Measurements from ENCODE around the gene SRSF8. TPM values are rescaled to one million over a fixed set of nuclear protein-coding genes. Genes with fewer than 3 reads are reported as not detected.
"Not testable (repeated sequence)": the region's sequence is repeated elsewhere in the genome, so short reads cannot be mapped to it uniquely, and the experiment has no call there.

The SRSF8 gene
- total and polyA plus RNA-seq, 2 donors (not counting 3 experiments of a cell fraction or from before 2014, with no cell fraction given): 21.9 to 31.3 TPM

DNA sequence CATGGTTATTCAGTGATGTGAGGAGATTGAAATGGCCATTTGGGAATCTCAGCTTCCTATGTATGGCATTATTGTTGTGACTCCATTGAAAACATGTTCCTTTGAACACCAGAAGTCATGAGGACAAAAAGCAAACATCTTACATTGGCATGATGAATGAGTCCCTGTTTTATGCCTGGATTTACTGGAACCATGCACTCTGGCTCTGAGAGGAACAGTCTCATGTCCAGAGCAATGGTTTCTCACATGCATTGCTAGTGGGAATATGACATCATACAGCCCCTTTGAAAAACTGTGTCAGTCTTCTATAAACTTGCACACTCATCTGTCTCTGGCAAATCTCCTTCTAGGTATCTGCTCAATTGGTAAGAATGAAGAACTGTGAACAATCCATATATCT lies 20.9 kb upstream of the SRSF8 start:
- no peak overlapping the region for H3K4me2 ChIP-seq (ENCODE audit: insufficient read depth, low read length)
- FAIRE-seq (no peak), DNase-seq (ENCODE audit: low read depth, low spot score) (no peak)
- no peaks in the 10 kb centered on the region for H3K79me2 ChIP-seq (ENCODE audit: control insufficient read depth, insufficient read depth, low read length)
- no peaks in the 10 kb centered on the region for H3K9me3 ChIP-seq (replicated peaks; ENCODE audit: control insufficient read depth, insufficient read depth, low read length)
- ChIA-PET POLR2A (interaction anchor here (1.3 kb wide), 1 partner anchor 22 kb away, joined by 4 read pairs; no protein-coding TSS in a partner anchor), CTCF (interaction anchor here (1.2 kb wide), 1 partner anchor 12 kb away, joined by 3 read pairs; no protein-coding TSS in a partner anchor)
- dilution Hi-C loops (cut with MboI; ENCODE audit: extremely low pct_ligation_motif_present, low sequenced_read_pairs) (no loop called here), intact Hi-C loops (cut with micrococcal nuclease) (no loop called here)
- H3K36me3 ChIP-seq (ENCODE audit: control insufficient read depth in 2 of 2, extremely low read depth in 1 of 2, insufficient read depth in 2 of 2, low read length in 2 of 2): no peaks in the 10 kb centered on the region
- H3K9ac ChIP-seq (replicated peaks; ENCODE audit: extremely low read depth, insufficient read depth, low read length): no peak overlapping the region
- TF ChIP-seq JUN (IDR thresholded peaks at IDR 0.05; ENCODE audit: borderline replicate concordance, insufficient read depth, insufficient read length, low read depth) (no peak), GATA2 (IDR thresholded peaks at IDR 0.05; ENCODE audit: insufficient read depth, insufficient read length, low read depth, low read length) (no peak), EZH2 (IDR thresholded peaks at IDR 0.05; ENCODE audit: borderline replicate concordance, low read depth, low read length, severe bottlenecking) (no peak), POLR2AphosphoS5 (IDR thresholded peaks at IDR 0.05; ENCODE audit: insufficient read depth, low read depth, low read length) (no peak), POLR2A (IDR thresholded peaks at IDR 0.05; ENCODE audit: low read depth, low read length) (no peak), FOS (IDR thresholded peaks at IDR 0.05; ENCODE audit: borderline replicate concordance, insufficient read depth, low read length) (no peak), MYC (IDR thresholded peaks at IDR 0.05; ENCODE audit: low read depth, low read length) (no peak)
- TF ChIP-seq, protein P1, sequence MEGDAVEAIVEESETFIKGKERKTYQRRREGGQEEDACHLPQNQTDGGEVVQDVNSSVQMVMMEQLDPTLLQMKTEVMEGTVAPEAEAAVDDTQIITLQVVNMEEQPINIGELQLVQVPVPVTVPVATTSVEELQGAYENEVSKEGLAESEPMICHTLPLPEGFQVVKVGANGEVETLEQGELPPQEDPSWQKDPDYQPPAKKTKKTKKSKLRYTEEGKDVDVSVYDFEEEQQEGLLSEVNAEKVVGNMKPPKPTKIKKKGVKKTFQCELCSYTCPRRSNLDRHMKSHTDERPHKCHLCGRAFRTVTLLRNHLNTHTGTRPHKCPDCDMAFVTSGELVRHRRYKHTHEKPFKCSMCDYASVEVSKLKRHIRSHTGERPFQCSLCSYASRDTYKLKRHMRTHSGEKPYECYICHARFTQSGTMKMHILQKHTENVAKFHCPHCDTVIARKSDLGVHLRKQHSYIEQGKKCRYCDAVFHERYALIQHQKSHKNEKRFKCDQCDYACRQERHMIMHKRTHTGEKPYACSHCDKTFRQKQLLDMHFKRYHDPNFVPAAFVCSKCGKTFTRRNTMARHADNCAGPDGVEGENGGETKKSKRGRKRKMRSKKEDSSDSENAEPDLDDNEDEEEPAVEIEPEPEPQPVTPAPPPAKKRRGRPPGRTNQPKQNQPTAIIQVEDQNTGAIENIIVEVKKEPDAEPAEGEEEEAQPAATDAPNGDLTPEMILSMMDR (IDR thresholded peaks at IDR 0.05; ENCODE audit: extremely low read depth in 1 of 2, insufficient read depth in 1 of 2, low read depth in 1 of 2, low read length in 2 of 2): no peak
- TF ChIP-seq, protein P2, sequence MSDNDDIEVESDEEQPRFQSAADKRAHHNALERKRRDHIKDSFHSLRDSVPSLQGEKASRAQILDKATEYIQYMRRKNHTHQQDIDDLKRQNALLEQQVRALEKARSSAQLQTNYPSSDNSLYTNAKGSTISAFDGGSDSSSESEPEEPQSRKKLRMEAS (IDR thresholded peaks at IDR 0.05; ENCODE audit: insufficient read depth, insufficient read length): no peak
- no peak overlapping the region for H2AFZ ChIP-seq (ENCODE audit: low read depth, low read length)
- no peak overlapping the region for H3K27ac ChIP-seq (ENCODE audit: insufficient read depth, low read depth, low read length)
- H3K27me3 ChIP-seq (ENCODE audit: control insufficient read depth in 2 of 2, insufficient read depth in 2 of 2, low read length in 2 of 2): peaks cover 16 to 40% of the 10 kb centered on the region in 2 experiments
- no peaks in the 10 kb centered on the region for H3K4me1 ChIP-seq (ENCODE audit: control insufficient read depth, extremely low read depth, insufficient read depth, low read length)
- no peak overlapping the region for H3K4me3 ChIP-seq (replicated peaks in 1 of 3; ENCODE audit: insufficient read depth in 1 of 3, low read depth in 1 of 3, low read length in 3 of 3)
- BruUV-seq (replicated peaks): no TSS peak
- no peaks in the 10 kb centered on the region for H3K9me1 ChIP-seq (replicated peaks; ENCODE audit: control insufficient read depth, extremely low read depth, insufficient read depth, low read length)
- H4K20me1 ChIP-seq (replicated peaks; ENCODE audit: control insufficient read depth, extremely low read depth, insufficient read depth, low read length): no peaks in the 10 kb centered on the region

DNA sequence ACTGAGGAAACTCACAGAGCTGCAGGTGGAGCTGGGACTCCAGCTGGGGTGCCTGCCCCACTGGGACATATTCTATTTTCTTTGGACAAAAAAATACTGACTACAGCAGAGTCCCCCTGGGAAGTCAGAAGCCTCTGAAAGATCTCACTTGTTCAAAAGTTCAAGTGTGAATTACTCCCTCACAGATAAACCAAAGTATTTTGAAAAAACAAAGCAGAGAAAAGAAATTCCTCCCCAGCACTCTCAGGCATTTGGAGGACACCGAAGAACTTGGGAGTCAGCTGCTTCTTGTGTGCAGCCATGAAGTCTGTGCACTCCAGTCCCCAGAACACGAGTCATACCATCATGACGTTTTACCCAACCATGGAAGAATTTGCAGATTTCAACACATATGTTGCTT lies 17.6 kb upstream of the SRSF8 start, which contains the start of gene KDM4F:
Gene KDM4F (plus strand): TSS at position 301 of the 400 bp plus-strand sequence.
- H3K9ac ChIP-seq (replicated peaks; ENCODE audit: extremely low read depth, insufficient read depth, low read length); H3K4me1 ChIP-seq (ENCODE audit: control insufficient read depth, extremely low read depth, insufficient read depth, low read length); H3K4me3 ChIP-seq (replicated peaks in 1 of 3; ENCODE audit: insufficient read depth in 1 of 3, low read depth in 1 of 3, low read length in 3 of 3); POLR2A ChIA-PET; H3K9me3 ChIP-seq (replicated peaks; ENCODE audit: control insufficient read depth, insufficient read depth, low read length); intact Hi-C loops (cut with micrococcal nuclease); H3K36me3 ChIP-seq (ENCODE audit: control insufficient read depth in 2 of 2, extremely low read depth in 1 of 2, insufficient read depth in 2 of 2, low read length in 2 of 2); FAIRE-seq; dilution Hi-C loops (cut with MboI; ENCODE audit: extremely low pct_ligation_motif_present, low sequenced_read_pairs); H3K9me1 ChIP-seq (replicated peaks; ENCODE audit: control insufficient read depth, extremely low read depth, insufficient read depth, low read length); DNase-seq (ENCODE audit: low read depth, low spot score); H3K27ac ChIP-seq (ENCODE audit: insufficient read depth, low read depth, low read length); H2AFZ ChIP-seq (ENCODE audit: low read depth, low read length); H3K4me2 ChIP-seq (ENCODE audit: insufficient read depth, low read length); H4K20me1 ChIP-seq (replicated peaks; ENCODE audit: control insufficient read depth, extremely low read depth, insufficient read depth, low read length); BruUV-seq (replicated peaks); H3K79me2 ChIP-seq (ENCODE audit: control insufficient read depth, insufficient read depth, low read length): not testable (repeated sequence)
- CTCF ChIA-PET: interaction anchor here (1.1 to 2.0 kb wide), 2 partner anchors 7 to 18 kb away, joined by 3 to 5 read pairs; partner anchors contain the start of gene SRSF8
- H3K27me3 ChIP-seq (ENCODE audit: control insufficient read depth in 2 of 2, insufficient read depth in 2 of 2, low read length in 2 of 2): peaks cover 15 to 31% of the 10 kb centered on the region in 2 experiments
